GM21723 (cell line): Measurements from ENCODE around the gene MYL11.
A peak's percentile ranks its signal among the peaks of the same experiment; 100 is the strongest.
"Not testable (repeated sequence)": the region's sequence is repeated elsewhere in the genome, so short reads cannot be mapped to it uniquely, and the experiment has no call there.

Experiments
- ATAC-seq: cut with Tn5 transposase; IDR thresholded peaks from one replicate; pipeline ENCODE4 v1.9.1; 2021; ENCODE audit warnings: mild to moderate bottlenecking, moderate library complexity; ENCODE audit not compliant: unreplicated experiment

MYL11 gene, protein sequence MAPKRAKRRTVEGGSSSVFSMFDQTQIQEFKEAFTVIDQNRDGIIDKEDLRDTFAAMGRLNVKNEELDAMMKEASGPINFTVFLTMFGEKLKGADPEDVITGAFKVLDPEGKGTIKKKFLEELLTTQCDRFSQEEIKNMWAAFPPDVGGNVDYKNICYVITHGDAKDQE

DNA sequence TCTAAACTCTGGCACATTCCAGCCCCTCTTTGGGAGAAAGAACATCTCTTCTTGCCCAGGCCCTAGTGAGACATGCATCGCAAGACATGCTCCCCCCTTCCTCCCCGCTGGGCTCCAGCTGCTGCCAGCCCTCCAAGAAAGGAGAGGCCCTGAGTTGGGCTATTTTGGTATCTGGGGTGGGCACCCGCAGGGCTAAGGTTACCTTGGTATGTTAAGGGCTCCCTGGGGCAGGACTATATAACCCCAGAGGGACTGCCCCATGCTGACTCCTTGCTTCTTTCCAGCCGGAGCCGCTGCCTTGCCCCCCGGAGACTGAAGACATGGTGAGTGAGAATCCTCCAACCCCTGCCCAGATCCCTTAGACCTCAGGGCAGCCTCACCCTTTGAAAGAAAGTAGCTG lies at the start of gene MYL11:
Gene MYL11, plus strand, starts transcription at position 265 of the 400 bp plus-strand sequence. Its CDS starts 56 bp downstream, at position 321.
- ATAC-seq: no peak

- ATAC-seq: peak; percentile 89
Observed at GRCh38 chr16:30334473-30334989, 40.1 kb upstream of the MYL11 start.

DNA sequence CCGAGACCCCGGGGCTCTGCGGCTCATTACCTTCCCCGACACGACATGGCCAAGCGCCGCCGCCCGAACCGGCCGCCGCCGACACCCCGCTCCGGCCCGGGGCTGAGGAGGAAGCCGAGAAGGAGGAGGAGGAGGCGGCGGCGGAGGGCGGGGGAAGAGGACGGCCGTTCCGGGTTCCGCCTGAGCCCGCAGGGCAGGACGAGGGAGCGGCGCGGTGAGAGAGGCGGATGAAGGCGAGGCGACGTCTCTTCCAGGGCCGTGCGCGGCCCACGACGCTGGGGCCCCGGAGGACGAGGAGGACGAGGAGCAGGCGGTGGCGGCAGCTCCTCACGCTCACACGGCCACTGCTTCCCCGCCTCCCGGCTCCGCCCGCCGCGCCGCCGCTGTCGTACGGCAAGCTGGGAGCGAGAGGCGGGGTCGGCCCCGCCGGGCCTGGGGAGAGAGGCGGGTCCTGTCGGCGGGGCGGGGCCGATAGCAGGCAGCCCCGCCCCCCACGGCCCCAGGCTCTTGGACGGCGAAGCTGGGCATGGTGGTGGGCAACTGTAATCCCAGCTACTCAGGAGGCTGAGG lies 39.5 kb upstream of the MYL11 start:
- peak; percentile 79 for ATAC-seq

DNA sequence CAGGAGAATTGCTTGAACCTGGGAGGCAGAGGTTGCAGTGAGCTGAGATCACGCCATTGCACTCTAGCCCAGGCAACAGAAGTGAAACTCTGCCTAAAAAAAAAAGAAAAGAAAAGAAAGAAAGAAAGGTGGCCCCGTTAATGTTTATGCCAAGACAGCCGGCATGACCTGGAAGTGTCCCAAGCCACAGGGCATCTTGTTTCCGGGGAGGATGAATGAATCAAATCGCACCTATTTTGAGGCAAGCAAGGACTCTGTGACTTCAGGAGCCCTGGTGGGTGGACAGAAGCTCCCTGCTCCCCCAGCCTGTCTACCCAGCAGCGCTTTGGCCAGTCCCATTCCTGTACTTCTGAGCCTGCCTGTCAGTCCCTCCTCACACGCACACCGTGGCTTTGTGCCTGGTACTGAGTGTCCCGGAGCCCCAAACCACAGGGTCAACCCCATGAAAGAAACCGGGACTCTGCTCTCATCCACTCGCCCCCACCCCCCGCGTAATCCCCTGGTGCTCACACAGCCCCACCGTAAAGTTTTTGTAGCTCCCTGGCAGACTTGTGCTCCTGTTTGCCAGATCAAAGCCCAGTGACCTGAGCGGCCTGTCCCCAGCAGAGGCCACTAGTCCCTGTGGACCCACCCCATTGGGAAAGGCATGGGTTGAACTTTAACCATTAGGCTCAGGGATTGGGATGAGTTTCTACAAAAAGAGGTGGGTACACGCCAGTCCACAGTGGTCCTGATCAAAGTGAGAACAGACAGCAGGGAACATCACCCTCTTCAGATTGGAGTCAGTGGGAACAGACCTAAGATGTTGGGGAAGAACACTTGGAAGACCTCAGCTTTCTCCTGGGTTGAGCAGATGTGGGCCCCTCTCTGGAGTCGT lies 38.8 kb upstream of the MYL11 start:
- peak; percentile 21 for ATAC-seq

DNA sequence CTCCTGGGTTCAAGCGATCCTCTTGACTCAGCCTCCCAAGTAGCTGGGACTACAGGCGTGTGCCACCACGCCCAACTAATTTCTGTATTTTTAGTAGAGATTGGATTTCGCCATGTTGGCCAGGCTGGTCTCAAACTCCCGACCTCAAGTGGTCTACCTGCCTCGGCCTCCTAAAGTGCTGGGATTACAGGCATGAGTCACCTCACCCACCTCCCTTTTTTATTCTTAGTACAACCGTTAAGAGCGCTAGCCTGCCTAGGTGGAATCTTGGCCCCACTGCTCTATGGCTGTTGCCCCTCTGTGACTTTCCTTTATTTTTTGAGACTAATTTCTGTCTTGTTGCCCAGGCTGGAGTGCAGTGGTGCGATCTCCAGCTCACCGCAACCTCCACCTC lies 36.6 kb upstream of the MYL11 start:
- not testable (repeated sequence) for ATAC-seq

DNA sequence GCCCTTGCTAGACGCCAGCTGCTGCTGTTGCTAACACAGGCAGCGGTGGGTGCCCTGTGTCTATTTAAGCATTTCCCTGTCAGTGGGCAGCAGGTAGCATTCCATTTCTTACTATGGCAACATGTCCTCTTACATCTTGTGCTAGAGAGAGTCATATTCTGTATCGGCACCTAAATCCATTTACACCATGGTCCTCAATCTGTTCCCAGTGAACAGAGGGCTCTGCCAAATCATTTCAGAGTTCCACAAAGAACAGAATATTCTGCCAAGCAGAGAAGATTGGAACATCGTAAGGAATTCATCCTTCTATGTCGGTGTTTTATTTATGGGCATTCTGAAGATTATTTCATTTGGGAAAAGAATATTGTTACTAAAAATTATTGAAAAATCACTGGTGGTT lies 35.9 kb upstream of the MYL11 start:
- not testable (repeated sequence) for ATAC-seq

DNA sequence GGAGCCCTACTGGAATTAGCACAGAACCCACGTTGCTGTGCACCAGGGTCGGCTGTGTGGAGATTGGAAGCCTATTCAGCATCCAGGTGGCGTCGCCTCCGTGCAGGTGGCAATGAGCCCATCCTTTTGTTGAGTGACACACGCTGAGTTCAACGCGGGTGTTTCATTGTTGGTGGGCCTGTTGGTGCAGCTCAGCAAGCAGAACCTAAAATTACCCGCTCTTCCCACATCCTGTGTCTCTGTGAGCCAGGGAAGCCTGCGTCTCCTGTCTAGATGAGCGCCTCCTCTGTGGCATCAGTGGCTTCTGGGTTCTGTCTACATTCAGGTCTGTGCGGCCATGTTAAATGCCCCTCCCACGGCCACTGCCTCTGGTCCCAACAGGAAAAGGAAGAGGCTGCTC lies 34.0 kb upstream of the MYL11 start:
- ATAC-seq: no peak

GRCh38 chr16:30341971-30342370 lies 32.6 kb upstream of the MYL11 start:
- ATAC-seq: not testable (repeated sequence)

DNA sequence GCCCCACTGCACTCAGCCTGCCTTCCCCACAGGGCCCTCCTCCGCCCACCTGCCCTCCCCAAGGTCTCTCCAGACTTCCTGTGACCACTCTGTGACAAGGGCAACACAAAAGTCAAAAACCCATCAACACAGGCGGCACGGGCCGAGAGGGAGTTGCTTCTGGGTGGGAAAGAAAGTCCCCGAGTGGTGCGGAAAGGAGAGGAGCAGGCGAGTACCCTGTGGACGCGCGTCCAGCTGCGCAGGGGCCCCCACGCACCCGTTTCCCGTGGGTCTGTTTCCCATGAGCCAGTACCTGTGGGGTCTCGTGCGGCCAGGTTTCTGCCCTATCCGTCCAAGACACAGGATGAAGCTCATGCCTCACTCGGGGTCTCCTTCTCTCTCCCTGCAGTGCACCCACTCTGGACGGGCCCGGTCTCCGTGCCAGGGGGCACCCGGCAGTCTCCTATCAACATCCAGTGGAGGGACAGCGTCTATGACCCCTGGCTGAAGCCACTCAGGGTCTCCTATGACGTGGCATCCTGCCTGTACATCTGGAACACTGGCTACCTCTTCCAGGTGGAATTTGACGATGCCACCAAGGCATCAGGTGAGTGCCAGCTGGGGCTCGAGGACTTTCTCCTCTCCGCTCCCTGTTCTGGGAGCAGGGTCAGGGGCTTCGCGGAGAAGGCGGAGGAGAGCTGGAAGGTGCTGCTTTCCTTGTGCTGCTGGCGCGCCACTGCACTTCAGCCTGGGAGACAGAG lies 31.7 kb upstream of the MYL11 start:
- no peak for ATAC-seq

DNA sequence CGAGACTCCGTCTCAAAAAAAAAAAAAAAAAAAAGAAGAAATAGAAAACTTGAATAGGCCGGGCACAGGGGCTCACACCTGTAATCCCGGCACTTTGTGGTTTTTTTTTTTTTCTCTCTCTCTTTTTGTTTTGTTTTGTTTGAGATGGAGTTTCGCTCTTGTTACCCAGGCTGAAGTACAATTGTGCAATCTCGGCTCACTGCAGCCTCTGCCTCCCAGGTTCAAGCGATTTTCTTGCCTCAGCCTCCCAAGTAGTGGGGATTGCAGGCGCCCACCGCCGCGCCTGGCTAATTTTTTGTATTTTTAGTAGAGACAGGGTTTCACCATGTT lies 31.1 kb upstream of the MYL11 start:
- ATAC-seq: not testable (repeated sequence)

DNA sequence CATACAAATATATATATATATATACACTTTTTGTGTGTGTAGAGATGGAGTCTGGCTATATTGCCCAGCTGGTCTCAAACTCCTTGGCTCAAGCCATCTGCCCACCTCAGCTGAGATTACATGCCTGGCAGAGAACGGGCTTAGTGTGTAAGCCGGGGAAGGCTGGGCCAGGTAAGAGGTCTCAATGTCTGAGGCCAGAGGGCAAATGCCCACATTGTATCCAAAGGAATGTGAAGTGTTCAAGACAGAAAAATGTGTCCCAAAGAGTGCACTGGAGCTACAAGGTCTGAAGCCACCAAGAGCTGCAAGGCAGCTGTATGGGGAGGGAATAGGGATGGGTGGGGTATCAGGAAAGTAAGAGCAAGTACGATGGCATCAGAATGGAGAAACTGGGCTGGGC lies 28.3 kb upstream of the MYL11 start:
- no peak for ATAC-seq

DNA sequence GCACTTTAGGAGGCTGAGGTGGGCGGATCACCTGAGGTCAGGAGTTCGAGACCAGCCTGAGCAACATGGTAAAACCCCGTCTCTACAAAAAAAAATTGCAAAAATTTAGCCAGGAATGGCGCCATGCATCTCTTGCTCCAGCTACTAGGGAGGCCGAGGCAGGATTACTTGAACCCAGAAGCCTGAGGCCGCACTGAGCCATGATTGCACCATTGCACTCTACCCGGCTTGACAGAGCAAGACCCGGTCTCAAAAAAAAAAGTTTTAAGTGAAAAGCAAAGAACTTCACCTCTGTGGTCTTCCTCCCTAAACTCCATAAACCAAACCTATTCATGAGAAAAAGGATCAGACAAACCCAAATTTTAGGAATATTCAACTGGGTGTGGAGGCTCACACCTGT lies 26.5 kb upstream of the MYL11 start:
- no peak for ATAC-seq

GRCh38 chr16:30348929-30349328 lies 25.7 kb upstream of the MYL11 start:
- ATAC-seq: no peak

GRCh38 chr16:30349675-30350074 lies 24.9 kb upstream of the MYL11 start:
- ATAC-seq: peak; percentile 32

GRCh38 chr16:30350134-30350871 lies 24.3 kb upstream of the MYL11 start:
- ATAC-seq: peak; percentile 35

GRCh38 chr16:30351001-30351441 lies 23.6 kb upstream of the MYL11 start:
- no peak for ATAC-seq

GRCh38 chr16:30351586-30352419 lies 22.8 kb upstream of the MYL11 start:
- no peak for ATAC-seq

DNA sequence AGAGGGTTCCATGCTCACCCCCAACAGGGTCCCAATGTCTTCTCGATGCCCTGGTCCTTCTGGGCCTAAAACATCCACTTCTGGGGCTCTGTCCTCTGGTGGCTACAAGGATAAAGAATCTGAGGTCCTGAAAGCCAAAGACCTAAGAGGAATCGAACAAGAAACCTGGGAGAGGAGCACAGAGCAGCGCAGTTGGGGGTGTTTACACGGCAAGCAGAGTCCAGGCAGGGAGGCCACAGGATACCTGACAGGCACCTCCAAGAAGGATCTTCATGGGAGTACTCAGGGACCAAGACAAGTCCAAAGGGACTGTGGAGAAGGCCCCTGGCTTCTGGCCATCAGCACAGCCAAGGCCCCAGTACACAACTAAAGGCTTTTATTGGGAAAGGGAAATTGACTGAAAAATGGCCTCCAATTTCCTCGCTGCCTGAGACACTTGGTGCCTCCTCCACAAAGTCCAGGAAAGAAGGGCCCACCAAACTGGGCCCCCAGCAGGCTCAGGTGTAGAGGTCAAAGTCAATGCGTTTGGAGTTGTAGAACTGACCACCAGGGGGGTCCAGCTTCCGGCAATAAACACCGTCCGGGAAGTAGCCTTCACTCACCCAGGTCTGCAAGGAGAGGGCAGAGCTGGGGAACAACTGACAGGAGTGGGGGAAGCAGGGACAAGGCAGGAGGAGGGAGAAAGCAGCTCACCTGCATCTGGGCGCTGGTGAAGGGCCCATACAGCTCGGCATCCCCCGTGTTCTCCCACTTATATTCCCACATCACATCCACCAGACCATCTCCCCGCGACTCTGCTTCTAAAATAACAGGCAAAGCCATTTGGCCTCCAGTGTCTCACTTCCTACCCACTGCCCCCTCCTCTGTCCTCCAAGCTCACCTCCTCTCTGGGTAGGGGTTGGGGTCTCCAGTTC lies 21.9 kb upstream of the MYL11 start:
- no peak for ATAC-seq
